Activated T-cell treated with anti-CD3 and anti-CD28 coated beads, Interleukin-2, amount 50 U/mL, for 72 hours (primary cell): ENCODE results near the gene PRDM8. TPM values are rescaled to one million over a fixed set of nuclear protein-coding genes. Genes with fewer than 3 reads are reported as not detected.

Source experiments
- ATAC-seq, 2 donors: fragments of 150-1000 bp; cut with Tn5 transposase; replicated peaks in 1 of 2; 2 replicates each; pipeline ENCODE4 v1.10.0; 2021; ENCODE audit warnings: moderate library complexity in 2 of 2, mild to moderate bottlenecking in 1 of 2
- DNase-seq, 2 donors: peaks; one replicate each; pipeline ENCODE4 v3.0.0; 2021 to 2022; ENCODE audit warnings: mixed read lengths in 1 of 2
- H3K27ac Mint-ChIP-seq: one replicate; pipeline ENCODE4 v1.8.0; 2022; ENCODE audit warnings: mild to moderate bottlenecking, moderate library complexity, mixed read lengths
- H3K27me3 Mint-ChIP-seq: one replicate; pipeline ENCODE4 v1.8.0; 2022; ENCODE audit warnings: low read depth, mixed read lengths
- H3K36me3 Mint-ChIP-seq, 2 donors: one replicate each; pipeline ENCODE4 v1.8.0; 2022; ENCODE audit warnings: mixed read lengths in 2 of 2, mild to moderate bottlenecking in 1 of 2; ENCODE audit not compliant: insufficient read depth in 2 of 2
- H3K4me1 Mint-ChIP-seq: one replicate; pipeline ENCODE4 v1.8.0; 2022; ENCODE audit warnings: low read depth, mixed read lengths
- H3K4me3 Mint-ChIP-seq, 2 donors: one replicate each; pipeline ENCODE4 v1.8.0; 2022; ENCODE audit warnings: mild to moderate bottlenecking in 2 of 2, mixed read lengths in 2 of 2, moderate library complexity in 2 of 2
- H3K9me3 Mint-ChIP-seq, 2 donors: one replicate each; pipeline ENCODE4 v1.8.0; 2022; ENCODE audit warnings: mixed read lengths in 2 of 2
- total RNA-seq, 2 donors: library from RNA; stranded (reverse); gene quantifications; one replicate each; pipeline ENCODE4 v1.2.3, GENCODE V29; 2022

Gene PRDM8
- total RNA-seq, 2 donors from 2014 or later: 1.8 to 3.3 TPM

DNA sequence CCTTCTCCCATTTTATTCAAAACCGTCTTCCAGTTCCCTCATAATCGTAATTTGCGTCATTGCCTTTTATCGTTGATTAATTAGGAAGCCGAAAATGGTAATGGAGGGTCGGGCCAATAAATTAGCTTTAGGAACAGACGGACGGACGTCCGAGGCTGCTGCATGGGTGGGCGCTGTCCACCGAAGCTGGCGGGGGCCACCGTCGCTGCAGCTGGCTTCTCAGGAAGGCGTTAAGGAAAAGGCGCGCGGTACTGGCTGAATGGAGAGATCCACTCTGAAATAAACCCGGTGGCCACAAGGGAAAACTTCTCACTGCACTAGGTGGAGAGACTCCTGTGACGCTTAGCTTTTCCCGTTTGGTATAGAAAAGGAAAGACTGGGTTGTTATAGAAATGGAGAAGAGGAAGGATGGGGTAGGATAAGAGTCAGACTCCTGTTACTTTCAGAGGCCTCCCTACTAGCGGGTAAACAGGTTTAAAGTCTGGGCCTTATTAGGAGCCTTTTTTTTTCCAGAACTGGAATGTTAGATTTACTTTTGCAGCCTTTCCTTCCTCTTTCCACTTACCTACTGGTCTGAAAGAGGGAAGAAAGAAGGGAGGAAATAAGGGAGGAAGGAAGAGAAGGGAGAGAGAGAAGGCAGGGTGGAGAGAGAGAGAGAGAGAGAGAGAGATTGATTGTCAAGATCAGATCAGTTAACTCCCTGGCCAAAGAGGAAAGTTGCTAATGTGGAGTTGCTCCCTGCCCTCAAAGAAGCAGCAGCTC is 11.3 kb upstream of the PRDM8 start:
- Mint-ChIP-seq H3K9me3 (no peaks in the 10 kb centered on the region), H3K27me3 (peaks cover 46% of the 10 kb centered on the region), H3K4me3 (peak overlapping the region; percentile 85 to 91), H3K36me3 (no peaks in the 10 kb centered on the region), H3K4me1 (peaks cover 35% of the 10 kb centered on the region), H3K27ac (no peak overlapping the region)
- ATAC-seq: no peak
- no peak for DNase-seq

DNA sequence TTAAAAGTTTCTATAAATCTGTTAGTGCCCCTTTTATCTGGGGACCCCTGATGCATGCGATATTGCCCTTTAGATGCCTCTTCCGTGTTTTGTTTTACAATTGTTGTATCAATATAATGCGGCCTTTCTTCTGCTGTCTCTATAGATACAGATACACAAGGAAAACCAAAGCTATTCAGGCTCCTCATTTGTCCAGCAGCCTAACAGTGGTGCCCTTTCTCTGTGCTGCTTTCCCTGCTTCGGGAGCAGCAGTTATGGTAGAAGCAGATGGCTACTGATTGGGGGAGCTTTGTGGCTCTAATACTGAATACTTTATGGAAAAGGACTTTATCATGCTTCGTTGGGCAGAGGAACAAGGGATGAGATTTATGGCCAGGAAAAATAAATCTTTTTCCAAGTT is 10.6 kb upstream of the PRDM8 start:
- DNase-seq (no peak), ATAC-seq (no peak)
- Mint-ChIP-seq H3K4me1 (peaks cover 28% of the 10 kb centered on the region), H3K9me3 (no peaks in the 10 kb centered on the region), H3K4me3 (peak overlapping the region in 1 of 2 donors; percentile 37), H3K36me3 (no peaks in the 10 kb centered on the region), H3K27me3 (peaks cover 46% of the 10 kb centered on the region), H3K27ac (peak overlapping the region; percentile 45)

DNA sequence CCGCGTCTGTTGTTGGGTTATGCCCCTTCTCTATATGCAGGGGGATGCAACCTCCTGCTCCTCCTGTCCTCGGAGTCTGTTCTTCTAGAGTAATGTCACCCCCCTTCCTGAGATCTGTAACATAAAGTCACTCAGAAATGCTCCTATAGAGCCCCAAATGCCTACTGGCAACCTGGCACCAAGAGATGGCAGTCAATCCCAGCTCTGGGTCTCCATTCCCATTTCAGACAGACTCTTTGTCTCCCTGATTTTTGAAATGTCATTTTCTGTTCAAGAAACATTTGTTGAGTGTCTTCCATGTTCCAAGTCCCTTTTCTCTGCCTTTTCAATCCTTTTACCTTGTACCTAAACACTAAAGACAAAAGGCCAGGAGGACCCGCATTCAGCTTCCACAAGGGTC is 9.6 kb upstream of the PRDM8 start:
- ATAC-seq (no peak), DNase-seq (no peak)
- peaks cover 45% of the 10 kb centered on the region for H3K27me3 Mint-ChIP-seq
- H3K4me1 Mint-ChIP-seq: peaks cover 18% of the 10 kb centered on the region
- H3K9me3 Mint-ChIP-seq: no peaks in the 10 kb centered on the region
- H3K27ac Mint-ChIP-seq: no peak overlapping the region
- H3K36me3 Mint-ChIP-seq: no peaks in the 10 kb centered on the region
- no peak overlapping the region for H3K4me3 Mint-ChIP-seq

DNA sequence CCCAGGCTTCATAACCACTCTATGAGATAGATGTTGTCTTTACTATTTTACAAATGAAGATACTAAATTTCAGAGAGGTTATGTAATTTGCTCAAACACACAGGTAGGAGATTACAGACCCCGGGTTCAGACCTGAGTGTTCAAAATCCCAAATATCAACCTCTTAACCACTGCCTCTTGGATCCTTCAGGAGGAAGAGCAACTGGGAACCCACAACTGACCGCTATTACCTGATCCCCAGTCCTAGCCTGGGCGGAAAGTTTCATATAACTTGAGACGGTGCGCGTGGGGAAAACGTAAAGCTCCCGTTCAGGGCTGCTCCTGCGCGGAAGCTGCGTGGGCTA is 8.9 kb upstream of the PRDM8 start:
- DNase-seq (no peak), ATAC-seq (no peak)
- peaks cover 10% of the 10 kb centered on the region for H3K4me1 Mint-ChIP-seq
- H3K27me3 Mint-ChIP-seq: peaks cover 45% of the 10 kb centered on the region
- H3K27ac Mint-ChIP-seq: no peak overlapping the region
- H3K9me3 Mint-ChIP-seq: no peaks in the 10 kb centered on the region
- H3K36me3 Mint-ChIP-seq: no peaks in the 10 kb centered on the region
- H3K4me3 Mint-ChIP-seq: no peak overlapping the region

DNA sequence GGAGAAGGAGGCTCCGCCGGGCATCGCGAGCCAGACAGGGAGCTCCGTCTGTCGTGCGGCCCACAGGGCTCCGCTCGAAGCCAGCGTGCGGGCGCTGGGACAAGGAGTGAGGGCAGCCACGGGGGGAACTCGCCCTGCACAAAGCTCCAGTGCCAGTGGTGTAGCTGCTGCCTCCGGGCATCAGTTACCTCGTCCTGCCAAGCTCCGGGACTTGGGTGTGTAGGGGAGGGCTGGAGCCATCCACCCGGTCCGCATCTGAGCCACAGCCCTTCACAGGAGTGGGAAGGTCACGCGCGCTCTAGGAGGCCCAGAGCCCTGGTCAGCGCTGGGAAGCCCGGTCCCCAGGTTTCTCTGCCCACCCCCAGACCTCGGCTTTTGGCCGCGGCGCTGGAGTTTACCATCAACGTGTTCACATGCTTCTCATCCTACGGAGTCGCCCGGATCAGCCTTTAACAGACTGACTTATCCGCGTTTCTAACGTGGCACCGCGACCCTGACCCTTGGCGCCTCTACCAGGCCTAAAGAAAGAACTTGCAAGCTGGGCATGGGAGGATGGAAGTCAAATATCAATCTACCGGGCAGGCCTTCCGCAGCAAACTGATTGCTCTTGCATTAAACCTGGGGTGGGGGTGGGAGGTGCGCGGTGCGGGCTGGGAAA is 8.4 kb upstream of the PRDM8 start:
- no peak for ATAC-seq
- Mint-ChIP-seq H3K4me1 (peaks cover 10% of the 10 kb centered on the region), H3K36me3 (no peaks in the 10 kb centered on the region), H3K27ac (no peak overlapping the region), H3K27me3 (peaks cover 47% of the 10 kb centered on the region), H3K9me3 (no peaks in the 10 kb centered on the region), H3K4me3 (no peak overlapping the region)
- DNase-seq: no peak

DNA sequence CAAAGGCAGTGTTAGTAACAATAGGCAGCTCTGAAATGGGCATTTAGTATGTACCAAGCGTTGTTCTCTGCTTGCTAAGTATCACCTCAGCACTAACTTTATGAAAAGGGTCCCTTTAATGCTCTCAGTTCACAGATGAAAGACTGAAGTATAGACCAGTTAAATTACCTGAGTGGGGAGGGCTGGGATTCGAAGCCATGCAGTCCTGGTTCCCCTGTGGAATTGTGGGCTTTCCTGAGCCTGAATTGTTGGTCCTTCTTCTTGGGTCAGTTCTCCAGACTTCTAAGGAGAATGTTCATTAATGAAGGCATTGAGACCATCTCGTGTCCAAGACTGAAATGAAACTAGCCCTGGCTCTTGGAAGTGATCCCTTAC is 7.7 kb upstream of the PRDM8 start:
- ATAC-seq: no peak
- Mint-ChIP-seq H3K4me3 (no peak overlapping the region), H3K9me3 (no peaks in the 10 kb centered on the region), H3K27me3 (peaks cover 47% of the 10 kb centered on the region), H3K36me3 (no peaks in the 10 kb centered on the region), H3K4me1 (peaks cover 10% of the 10 kb centered on the region), H3K27ac (no peak overlapping the region)
- no peak for DNase-seq

DNA sequence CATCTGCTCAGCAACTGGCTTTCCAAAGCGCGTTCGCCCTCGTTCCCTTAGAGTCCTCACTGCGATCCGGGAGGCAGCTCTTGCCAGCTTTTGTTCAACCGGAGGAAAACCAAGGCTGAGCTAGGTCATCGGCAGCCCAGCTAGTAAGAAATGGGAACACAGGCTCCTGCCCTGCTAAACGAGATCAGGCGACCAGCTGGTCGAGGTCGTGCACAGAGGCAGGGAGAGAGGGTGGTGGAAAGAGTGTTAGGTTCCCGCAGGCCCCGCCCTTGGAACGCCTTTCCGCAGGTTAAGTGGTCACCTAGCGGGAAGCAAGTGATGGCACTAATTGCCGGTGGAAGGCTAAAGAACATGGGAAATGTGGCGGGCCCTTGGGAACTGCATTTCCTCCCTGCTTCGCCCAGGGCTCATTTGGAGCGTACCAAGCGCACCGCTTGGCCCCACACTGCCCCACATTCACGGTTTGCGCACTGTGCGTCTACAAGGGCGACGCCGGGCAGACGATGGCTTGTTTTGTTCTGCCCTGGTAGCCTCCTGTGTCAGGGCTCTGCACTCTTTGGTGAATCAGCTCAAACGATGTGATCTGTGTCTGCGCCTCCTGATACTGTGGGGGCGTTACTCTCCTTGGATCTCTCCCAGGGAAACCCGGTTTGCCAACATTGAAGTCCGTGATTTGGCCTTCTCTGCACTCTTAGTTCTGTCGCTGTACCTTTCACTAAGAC is 7.2 kb upstream of the PRDM8 start:
- ATAC-seq (no peak), DNase-seq (no peak)
- Mint-ChIP-seq H3K27ac (no peak overlapping the region), H3K36me3 (no peaks in the 10 kb centered on the region), H3K9me3 (no peaks in the 10 kb centered on the region), H3K4me1 (peaks cover 7% of the 10 kb centered on the region), H3K4me3 (no peak overlapping the region), H3K27me3 (peaks cover 48% of the 10 kb centered on the region)

- peaks cover 7% of the 10 kb centered on the region for H3K4me1 Mint-ChIP-seq
- H3K9me3 Mint-ChIP-seq: no peaks in the 10 kb centered on the region
- no peaks in the 10 kb centered on the region for H3K36me3 Mint-ChIP-seq
- no peak for DNase-seq
- no peak overlapping the region for H3K4me3 Mint-ChIP-seq
- H3K27ac Mint-ChIP-seq: no peak overlapping the region
- ATAC-seq: no peak
- H3K27me3 Mint-ChIP-seq: peaks cover 48% of the 10 kb centered on the region
Observed at GRCh38 chr4:80192252-80192866, 4.9 kb upstream of the PRDM8 start.

- ATAC-seq: no peak
- peaks cover 48% of the 10 kb centered on the region for H3K27me3 Mint-ChIP-seq
- no peak overlapping the region for H3K4me3 Mint-ChIP-seq
- peaks cover 13% of the 10 kb centered on the region for H3K4me1 Mint-ChIP-seq
- H3K36me3 Mint-ChIP-seq: no peaks in the 10 kb centered on the region
- H3K27ac Mint-ChIP-seq: no peak overlapping the region
- H3K9me3 Mint-ChIP-seq: no peaks in the 10 kb centered on the region
- DNase-seq: no peak
Observed at GRCh38 chr4:80192937-80193336, 4.4 kb upstream of the PRDM8 start.

GRCh38 chr4:80195441-80196140 is 1.7 kb upstream of the PRDM8 start:
- H3K4me3 Mint-ChIP-seq: no peak overlapping the region
- DNase-seq: no peak
- H3K4me1 Mint-ChIP-seq: peaks cover 18% of the 10 kb centered on the region
- no peaks in the 10 kb centered on the region for H3K9me3 Mint-ChIP-seq
- H3K27me3 Mint-ChIP-seq: peaks cover 56% of the 10 kb centered on the region
- ATAC-seq: no peak
- peaks cover 0 to 1% of the 10 kb centered on the region in 2 donors for H3K36me3 Mint-ChIP-seq
- no peak overlapping the region for H3K27ac Mint-ChIP-seq

DNA sequence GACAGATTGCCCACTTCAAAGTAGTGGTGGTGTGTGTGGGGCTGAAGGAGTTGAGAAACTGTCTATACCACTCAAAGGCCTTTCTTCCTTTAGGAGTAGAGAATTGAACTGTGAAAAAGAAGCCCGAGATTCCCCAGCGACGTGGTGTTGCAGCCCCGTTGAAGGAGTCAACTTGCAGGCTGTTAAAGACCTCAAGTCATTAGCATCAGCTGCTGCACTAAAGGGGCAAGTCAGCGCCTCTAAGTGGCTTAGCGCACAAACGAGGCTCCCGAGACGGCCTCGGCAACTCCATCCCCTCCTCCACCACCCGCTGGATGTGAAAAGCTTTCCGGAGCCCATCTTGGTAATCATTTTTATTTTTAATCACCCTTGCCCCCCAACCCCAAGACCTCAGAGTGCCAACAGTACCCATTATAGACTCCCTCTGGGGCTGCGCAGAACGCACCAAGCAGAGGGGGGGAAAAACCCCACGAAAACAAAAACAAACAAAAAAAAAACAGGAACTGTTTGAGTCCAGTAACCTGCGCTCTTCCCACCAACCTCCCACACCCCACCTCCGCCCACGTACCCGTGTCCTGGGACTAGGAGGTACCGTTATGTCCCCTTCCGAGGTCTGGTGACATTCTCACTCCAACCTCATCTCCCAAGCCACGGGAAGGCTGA is 913 bp upstream of the PRDM8 start:
- H3K4me1 Mint-ChIP-seq: peaks cover 23% of the 10 kb centered on the region
- peaks cover 64% of the 10 kb centered on the region for H3K27me3 Mint-ChIP-seq
- peak overlapping the region; percentile 77 to 83 for H3K4me3 Mint-ChIP-seq
- H3K9me3 Mint-ChIP-seq: no peaks in the 10 kb centered on the region
- H3K36me3 Mint-ChIP-seq: peaks cover 0 to 1% of the 10 kb centered on the region in 2 donors
- no peak for DNase-seq
- ATAC-seq: no peak
- H3K27ac Mint-ChIP-seq: no peak overlapping the region

GRCh38 chr4:80197601-80198440 is 518 bp downstream of the PRDM8 start:
- Mint-ChIP-seq H3K36me3 (peaks cover 0 to 1% of the 10 kb centered on the region in 2 donors), H3K27me3 (peaks cover 61% of the 10 kb centered on the region), H3K27ac (no peak overlapping the region), H3K4me3 (peak overlapping the region; percentile 77 to 83), H3K4me1 (peaks cover 27% of the 10 kb centered on the region), H3K9me3 (no peaks in the 10 kb centered on the region)
- DNase-seq (no peak), ATAC-seq (peak; percentile 2 to 3)
